Measurements from ENCODE around the gene OR6N1.

DNA sequence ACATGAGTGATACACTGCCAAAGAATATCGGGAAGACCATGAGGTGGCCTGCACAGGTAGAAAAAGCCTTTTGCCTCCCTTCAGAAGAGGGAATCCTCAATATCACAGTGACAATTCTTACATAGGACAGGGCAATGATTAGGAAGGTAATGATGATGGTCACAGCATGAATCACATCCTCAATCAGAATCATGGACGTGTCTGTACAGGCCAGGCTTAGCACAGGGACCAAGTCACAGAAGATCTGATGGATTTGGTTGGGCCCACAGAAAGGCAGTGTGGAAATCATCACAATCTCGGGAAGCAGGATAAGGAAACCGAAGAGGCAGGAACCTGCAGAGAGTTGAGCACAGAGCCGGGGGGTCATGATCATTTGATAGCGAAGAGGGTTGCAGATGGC is 54.7 kb downstream of the OR6N1 start:
- TF ChIP-seq POLR2AphosphoS5 (IDR thresholded peaks at IDR 0.05; ENCODE audit: low read depth, low read length) (no peak), POLR2A (IDR thresholded peaks at IDR 0.05; ENCODE audit: low read depth, low read length) (no peak), TAF1 (IDR thresholded peaks at IDR 0.05; ENCODE audit: low read depth, low read length) (no peak), PAX5 (IDR thresholded peaks at IDR 0.05; ENCODE audit: insufficient read depth, low read length, severe bottlenecking) (no peak), SPI1 (IDR thresholded peaks at IDR 0.05; ENCODE audit: low read depth, low read length) (no peak)
